ENCODE data around the gene CES1. TPM values are rescaled to one million over a fixed set of nuclear protein-coding genes. Genes with fewer than 3 reads are reported as not detected.
A peak's percentile ranks its signal among the peaks of the same experiment; 100 is the strongest.
"Not testable (repeated sequence)": the region's sequence is repeated elsewhere in the genome, so short reads cannot be mapped to it uniquely, and the experiment has no call there.

CES1 gene
- total RNA-seq, 1 donor from 2014 or later, result 0.58 TPM

DNA sequence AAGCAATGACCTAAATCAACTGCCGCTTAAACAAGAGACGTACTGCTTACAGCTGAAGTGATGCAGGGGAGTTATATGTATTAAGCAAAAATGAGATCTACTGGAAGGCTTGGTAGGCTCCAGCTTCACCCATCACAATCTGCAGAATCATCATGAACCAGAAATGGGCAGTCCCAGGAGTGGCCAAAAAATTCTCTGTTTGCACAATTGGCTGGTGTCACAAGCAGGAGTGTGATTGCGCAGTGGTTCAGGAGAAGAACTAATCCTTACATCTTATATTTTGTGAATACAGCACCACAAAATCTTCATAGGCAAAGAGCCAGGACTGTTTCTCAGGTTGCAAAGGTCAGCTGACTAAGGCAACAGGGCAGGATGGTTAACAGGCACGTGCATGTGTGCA is 75.9 kb downstream of the CES1 start:
- no peaks in the 10 kb centered on the region for H3K36me3 Mint-ChIP-seq (ENCODE audit: low read depth)
- peaks cover 19% of the 10 kb centered on the region for H3K27me3 Mint-ChIP-seq (ENCODE audit: low read depth)
- no peaks in the 10 kb centered on the region for H3K9me3 Mint-ChIP-seq
- no peak for DNase-seq (ENCODE audit: low read depth, low spot score)
- H3K27ac Mint-ChIP-seq (ENCODE audit: unreplicated experiment), result no peak overlapping the region
- TF ChIP-seq CTCF (conservative IDR thresholded peaks at IDR 0.05), result no peak
- peaks cover 18% of the 10 kb centered on the region for H3K4me1 Mint-ChIP-seq
- H3K4me3 Mint-ChIP-seq, result no peak overlapping the region

- peaks cover 4% of the 10 kb centered on the region for H3K27me3 Mint-ChIP-seq (ENCODE audit: low read depth)
- no peak overlapping the region for H3K27ac Mint-ChIP-seq (ENCODE audit: unreplicated experiment)
- no peak overlapping the region for H3K4me3 Mint-ChIP-seq
- no peaks in the 10 kb centered on the region for H3K9me3 Mint-ChIP-seq
- H3K36me3 Mint-ChIP-seq (ENCODE audit: low read depth), result no peaks in the 10 kb centered on the region
- no peak for DNase-seq (ENCODE audit: low read depth, low spot score)
- no peak for TF ChIP-seq CTCF (conservative IDR thresholded peaks at IDR 0.05)
- peaks cover 11% of the 10 kb centered on the region for H3K4me1 Mint-ChIP-seq
Observed at GRCh38 chr16:55754056-55754455, 78.8 kb downstream of the CES1 start.

DNA sequence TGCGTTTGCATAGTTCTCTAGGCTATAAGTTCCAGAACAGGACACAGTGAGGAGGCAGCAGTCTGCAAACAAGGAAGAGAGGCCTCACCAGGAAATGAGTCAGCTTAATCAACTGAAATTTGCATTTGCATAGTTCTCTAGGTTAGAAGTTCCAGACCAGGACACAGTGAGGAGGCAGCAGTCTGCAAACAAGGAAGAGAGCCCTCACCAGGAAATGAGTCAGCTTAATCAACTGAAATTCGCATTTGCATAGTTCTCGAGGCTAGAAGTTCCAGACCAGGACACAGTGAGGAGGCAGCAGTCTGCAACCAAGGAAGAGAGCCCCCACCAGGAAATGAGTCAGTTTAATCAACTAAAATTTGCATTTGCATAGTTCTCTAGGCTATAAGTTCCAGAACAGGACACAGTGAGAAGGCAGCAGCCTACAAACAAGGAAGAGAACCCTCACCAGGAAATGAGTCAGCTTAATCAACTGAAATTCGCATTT is 79.7 kb downstream of the CES1 start:
- H3K4me3 Mint-ChIP-seq; H3K9me3 Mint-ChIP-seq; DNase-seq (ENCODE audit: low read depth, low spot score); H3K36me3 Mint-ChIP-seq (ENCODE audit: low read depth); H3K27me3 Mint-ChIP-seq (ENCODE audit: low read depth): not testable (repeated sequence)
- Mint-ChIP-seq H3K27ac (ENCODE audit: unreplicated experiment) (peak overlapping the region; percentile 96), H3K4me1 (peaks cover 11% of the 10 kb centered on the region)

Other genes with a start within 250 kb of the CES1 start
- gene SLC6A2, start 177.1 kb downstream of the CES1 start, total RNA-seq, result not detected in 2 replicates
- not detected in 2 replicates for gene CES5A, start 42.3 kb upstream of the CES1 start, total RNA-seq

Data from neural crest cell (in vitro differentiated cells).